GM18519 (cell line): Measurements from ENCODE around the gene CDH4.

ENCODE experiments used
- ATAC-seq: cut with Tn5 transposase; IDR thresholded peaks from one replicate; pipeline ENCODE4 v1.9.1; 2021; ENCODE audit warnings: mild to moderate bottlenecking, moderate library complexity; ENCODE audit not compliant: unreplicated experiment, low FRiP score

Gene CDH4

GRCh38 chr20:61634376-61635145 is 382.5 kb downstream of the CDH4 start:
- no peak for ATAC-seq

GRCh38 chr20:61635721-61636455 is 383.8 kb downstream of the CDH4 start:
- no peak for ATAC-seq

- no peak for ATAC-seq
These were observed 384.6 kb downstream of the CDH4 start for GRCh38 chr20:61636531-61637116.

DNA sequence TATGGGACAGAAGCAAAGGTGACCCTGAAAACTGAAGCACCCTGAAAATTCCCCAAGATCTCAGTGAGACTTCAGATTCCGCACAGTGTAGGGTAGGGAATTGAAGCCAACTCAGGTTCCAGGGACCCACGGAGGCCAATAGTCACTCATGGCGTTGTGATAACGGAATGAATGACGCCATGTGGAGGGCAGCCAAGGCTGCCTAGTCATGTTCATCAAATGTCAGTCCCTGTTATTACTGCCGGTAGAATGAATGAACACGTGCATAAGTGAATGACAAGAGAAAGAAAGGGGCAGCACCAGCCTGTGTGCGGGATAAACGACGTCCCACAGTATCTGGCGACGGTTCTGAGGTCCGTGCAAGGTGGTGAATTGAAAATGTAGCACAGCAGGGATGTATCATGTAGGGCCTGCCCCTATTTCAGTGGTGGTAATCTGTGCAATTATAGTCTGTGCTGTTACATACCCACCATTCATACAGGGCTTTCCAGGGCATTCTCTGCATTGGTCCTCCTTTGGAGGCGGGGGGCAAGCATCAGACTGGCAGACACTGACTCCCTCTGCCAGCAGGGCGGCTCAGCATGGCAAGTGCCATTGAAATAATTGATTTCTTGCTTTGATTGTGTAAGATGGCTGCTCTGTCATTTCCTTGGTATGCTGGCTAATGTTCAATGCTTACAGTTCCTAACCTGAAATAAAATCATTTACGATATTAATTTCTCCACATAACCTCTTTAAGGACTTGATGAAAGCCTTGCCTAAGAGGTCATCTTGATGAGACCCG is 386.9 kb downstream of the CDH4 start:
- no peak for ATAC-seq

- ATAC-seq = no peak
These were observed 388.2 kb downstream of the CDH4 start for GRCh38 chr20:61640131-61640870.

DNA sequence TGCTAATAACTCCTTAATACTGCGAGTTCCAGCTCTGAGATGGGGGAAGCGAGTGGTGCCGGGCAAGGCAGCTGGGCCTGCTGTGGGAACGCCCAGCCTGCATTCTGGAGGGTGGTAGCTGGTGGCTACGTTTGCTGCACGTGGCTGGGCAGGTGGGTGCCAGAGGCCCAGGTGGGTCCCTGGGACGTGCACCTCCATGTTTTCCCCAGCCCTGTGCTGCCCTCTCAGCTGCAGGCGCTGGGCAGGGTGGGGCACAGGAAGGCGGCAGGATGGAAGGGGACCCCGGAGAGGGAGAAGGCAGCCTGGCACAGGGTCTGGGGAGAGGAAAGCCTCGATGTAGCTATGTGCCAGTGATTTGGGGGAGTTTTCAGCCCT is 388.8 kb downstream of the CDH4 start:
- no peak for ATAC-seq

GRCh38 chr20:61643656-61644377 is 391.8 kb downstream of the CDH4 start:
- no peak for ATAC-seq

DNA sequence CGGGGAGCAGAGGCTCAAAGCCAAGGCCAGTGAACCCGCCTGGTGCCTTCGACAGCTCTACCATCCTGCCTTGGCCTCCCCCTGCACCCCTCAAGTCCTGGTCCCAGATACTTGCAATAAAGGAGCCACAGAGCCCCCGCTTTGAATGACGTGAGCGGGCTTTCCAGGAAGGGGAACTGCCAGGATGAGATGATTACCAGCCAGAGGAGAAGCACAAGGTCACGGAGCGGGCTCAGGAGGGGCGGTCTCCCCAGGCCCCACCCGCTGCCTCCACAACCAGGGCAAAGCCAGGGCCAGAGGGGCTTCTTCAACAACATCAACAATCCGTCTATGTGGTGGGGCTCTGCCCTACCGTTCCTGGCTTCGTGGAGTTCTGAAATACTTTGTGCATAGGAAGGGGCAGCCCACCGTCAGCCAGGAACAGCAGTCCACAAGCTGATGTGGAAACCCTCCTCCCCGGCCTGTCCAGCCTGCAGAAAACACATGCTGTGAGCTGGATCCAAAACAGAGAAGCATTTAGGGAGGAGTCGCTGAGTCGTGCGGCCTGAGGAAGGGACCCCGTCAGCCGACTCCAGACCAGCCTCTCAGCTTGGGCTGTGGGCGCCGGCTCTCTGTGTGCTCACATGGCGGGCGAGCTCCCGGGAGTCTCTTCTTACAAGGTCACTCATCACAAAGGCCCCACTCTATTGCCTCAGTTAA is 392.5 kb downstream of the CDH4 start:
- no peak for ATAC-seq

DNA sequence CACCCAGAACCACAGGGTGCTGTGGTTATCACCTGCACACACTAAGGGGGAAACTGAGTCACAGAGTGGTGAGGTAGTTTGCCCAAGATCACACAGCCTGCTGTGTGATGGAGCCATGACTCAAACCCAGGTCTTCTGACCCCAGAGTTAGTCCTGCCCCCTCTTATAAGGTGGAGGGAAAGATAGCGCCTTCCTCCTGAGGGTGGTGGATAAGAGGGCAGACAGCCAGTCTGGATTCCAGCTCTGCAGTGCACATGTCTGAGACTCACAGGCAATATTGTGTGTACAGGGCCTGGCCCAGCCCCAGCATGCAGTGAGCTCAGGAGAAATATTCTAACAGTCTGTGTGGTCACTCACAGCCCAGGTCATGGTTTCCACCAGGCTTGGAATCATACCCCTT is 393.7 kb downstream of the CDH4 start:
- no peak for ATAC-seq

DNA sequence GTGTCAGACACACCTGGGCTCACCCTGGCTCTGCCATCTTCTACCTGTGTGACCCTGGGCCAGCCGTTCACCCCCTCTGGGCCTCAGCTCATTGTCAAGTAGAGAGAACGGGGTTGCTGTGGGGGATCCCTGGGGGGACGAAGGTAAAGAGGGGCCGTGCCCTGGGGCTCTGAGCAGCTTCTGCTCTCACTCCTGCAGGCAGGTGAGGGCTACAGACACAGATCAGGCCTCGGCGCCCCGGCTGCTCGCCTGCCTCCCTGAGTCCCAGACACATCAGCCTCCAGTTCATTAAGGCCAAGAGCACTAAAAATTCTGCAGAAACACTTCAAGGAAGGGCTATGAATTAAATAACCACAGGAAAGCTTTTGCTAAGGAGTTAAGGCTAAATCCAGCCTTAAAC is 394.4 kb downstream of the CDH4 start:
- ATAC-seq = no peak

- no peak for ATAC-seq
These were observed 394.9 kb downstream of the CDH4 start for GRCh38 chr20:61646986-61647385.

- ATAC-seq = no peak
These were observed 395.6 kb downstream of the CDH4 start for GRCh38 chr20:61647702-61648101.

GRCh38 chr20:61649105-61649859 is 397.2 kb downstream of the CDH4 start:
- ATAC-seq = no peak

DNA sequence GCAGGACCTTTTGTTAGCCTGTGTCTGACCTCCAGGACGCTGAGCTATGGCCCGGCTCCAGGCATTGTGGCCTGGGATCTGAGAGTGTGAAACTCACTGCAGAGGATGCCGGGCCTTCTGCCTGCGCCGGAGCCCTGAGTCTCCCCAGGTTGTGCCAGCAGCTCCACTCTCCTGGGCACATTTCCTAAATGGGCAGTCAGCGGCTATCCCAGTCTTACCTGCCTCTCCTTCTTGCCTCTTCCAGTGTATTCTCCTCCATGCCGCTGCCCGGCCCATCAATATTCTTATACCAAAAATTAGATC is 397.8 kb downstream of the CDH4 start:
- ATAC-seq = no peak

- no peak for ATAC-seq
These were observed 399.1 kb downstream of the CDH4 start for GRCh38 chr20:61650912-61651733.

GRCh38 chr20:61652146-61652545 is 400.1 kb downstream of the CDH4 start:
- ATAC-seq = no peak

DNA sequence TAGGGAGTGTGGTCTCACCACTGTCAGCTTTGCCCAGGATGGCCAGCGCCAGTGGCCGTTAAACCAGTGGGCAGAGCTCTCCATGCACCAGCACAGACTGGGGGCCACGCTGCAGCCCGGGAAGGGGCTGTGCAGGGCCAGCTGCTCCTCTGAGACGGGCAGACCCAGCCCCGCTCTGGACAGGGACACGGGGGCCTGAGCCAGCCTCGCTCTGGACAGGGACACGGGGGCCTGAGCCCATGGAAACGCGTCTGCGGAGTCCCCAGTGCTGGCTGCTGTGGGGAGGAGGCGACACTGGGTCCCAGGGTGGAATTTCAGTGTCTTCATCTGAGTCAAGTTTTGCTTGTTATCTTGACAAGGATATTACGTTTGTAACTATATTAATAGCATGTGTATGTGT is 402.7 kb downstream of the CDH4 start:
- no peak for ATAC-seq

DNA sequence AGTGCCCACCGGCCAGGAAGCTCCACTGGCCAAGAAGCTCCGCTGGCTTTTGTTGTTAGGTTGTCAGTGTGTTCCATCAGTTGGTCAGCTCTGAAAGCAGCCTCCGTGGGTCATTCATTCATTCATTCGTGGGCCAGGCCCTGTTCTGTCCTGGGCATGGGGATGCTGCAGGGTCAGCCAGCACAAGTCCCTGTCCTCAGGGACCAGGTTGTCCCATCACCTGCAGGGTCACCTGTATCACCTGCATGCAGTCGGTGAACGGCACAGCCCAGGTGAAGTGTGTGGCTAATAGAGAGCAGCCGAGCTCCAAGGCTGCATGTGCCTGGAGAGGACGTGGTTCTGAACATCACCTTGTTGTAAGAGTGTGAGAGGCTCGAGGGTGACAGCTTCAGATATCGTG is 403.5 kb downstream of the CDH4 start:
- no peak for ATAC-seq
